Measurements from ENCODE around the gene ETF1.
A peak's percentile ranks its signal among the peaks of the same experiment; 100 is the strongest.

Gene ETF1

GRCh38 chr5:138495351-138495750 is 47.7 kb downstream of the ETF1 start:
- CTCF ChIA-PET = interaction anchor here (1.0 to 14.1 kb wide), 4 partner anchors 8 to 37 kb away, joined by 3 to 494 read pairs (median 6); partner anchors contain the start of gene EGR1
- no peak for DNase-seq
- no peaks in the 10 kb centered on the region for H3K36me3 ChIP-seq (ENCODE audit: control insufficient read depth in 4 of 4, insufficient read depth in 4 of 4, low read length in 3 of 4)
- H3K4me1 ChIP-seq (ENCODE audit: control extremely low read depth in 1 of 4, control insufficient read depth in 4 of 4, insufficient read depth in 4 of 4, low read length in 3 of 4) = peaks cover 0 to 18% (median 17%) of the 10 kb centered on the region in 4 experiments
- no peak overlapping the region for H3K27ac ChIP-seq (ENCODE audit: insufficient read depth in 1 of 2, low read depth in 1 of 2, low read length in 2 of 2, poor library complexity in 1 of 2, severe bottlenecking in 2 of 2)
- peaks cover 0 to 22% (median 10%) of the 10 kb centered on the region in 5 experiments for H3K27me3 ChIP-seq (replicated peaks in 2 of 5; ENCODE audit: control insufficient read depth in 4 of 5, insufficient read depth in 5 of 5, low read length in 4 of 5)
- no peaks in the 10 kb centered on the region for H3K9me3 ChIP-seq (ENCODE audit: control extremely low read depth in 1 of 5, control insufficient read depth in 4 of 5, insufficient read depth in 2 of 5, low read depth in 1 of 5, low read length in 4 of 5)
- WGBS (ENCODE audit: insufficient coverage) = no CpG with 5 or more reads among the region's 7 CpGs
- H3K4me3 ChIP-seq (ENCODE audit: control insufficient read depth in 1 of 7, extremely low read depth in 1 of 7, insufficient read depth in 4 of 7, low read depth in 2 of 7, low read length in 6 of 7) = no peak overlapping the region
- POLR2A ChIA-PET = no interaction called here

GRCh38 chr5:138492560-138493045 is 50.4 kb downstream of the ETF1 start:
- ChIA-PET POLR2A (interaction anchor here (2.1 kb wide), 1 partner anchor 27 kb away, joined by 9 read pairs; the partner anchor contains the start of gene EGR1), CTCF (interaction anchor here (0.6 to 14.1 kb wide), 4 partner anchors 10 to 56 kb away, joined by 3 to 494 read pairs (median 10); partner anchors contain the start of gene EGR1)
- peak overlapping the region; percentile 24 to 78 (median 64) for H3K4me3 ChIP-seq (ENCODE audit: control insufficient read depth in 1 of 7, extremely low read depth in 1 of 7, insufficient read depth in 4 of 7, low read depth in 2 of 7, low read length in 6 of 7)
- 52% methylated on average over 9 of the region's 10 CpGs for WGBS (ENCODE audit: insufficient coverage)
- peaks cover 0 to 18% (median 17%) of the 10 kb centered on the region in 4 experiments for H3K4me1 ChIP-seq (ENCODE audit: control extremely low read depth in 1 of 4, control insufficient read depth in 4 of 4, insufficient read depth in 4 of 4, low read length in 3 of 4)
- H3K27me3 ChIP-seq (replicated peaks in 2 of 5; ENCODE audit: control insufficient read depth in 4 of 5, insufficient read depth in 5 of 5, low read length in 4 of 5) = peaks cover 9 to 38% (median 12%) of the 10 kb centered on the region in 5 experiments
- DNase-seq = no peak
- H3K36me3 ChIP-seq (ENCODE audit: control insufficient read depth in 4 of 4, insufficient read depth in 4 of 4, low read length in 3 of 4) = no peaks in the 10 kb centered on the region
- no peaks in the 10 kb centered on the region for H3K9me3 ChIP-seq (ENCODE audit: control extremely low read depth in 1 of 5, control insufficient read depth in 4 of 5, insufficient read depth in 2 of 5, low read depth in 1 of 5, low read length in 4 of 5)
- H3K27ac ChIP-seq (ENCODE audit: insufficient read depth in 1 of 2, low read depth in 1 of 2, low read length in 2 of 2, poor library complexity in 1 of 2, severe bottlenecking in 2 of 2) = peak overlapping the region in 1 of 2 experiments; percentile 26

DNA sequence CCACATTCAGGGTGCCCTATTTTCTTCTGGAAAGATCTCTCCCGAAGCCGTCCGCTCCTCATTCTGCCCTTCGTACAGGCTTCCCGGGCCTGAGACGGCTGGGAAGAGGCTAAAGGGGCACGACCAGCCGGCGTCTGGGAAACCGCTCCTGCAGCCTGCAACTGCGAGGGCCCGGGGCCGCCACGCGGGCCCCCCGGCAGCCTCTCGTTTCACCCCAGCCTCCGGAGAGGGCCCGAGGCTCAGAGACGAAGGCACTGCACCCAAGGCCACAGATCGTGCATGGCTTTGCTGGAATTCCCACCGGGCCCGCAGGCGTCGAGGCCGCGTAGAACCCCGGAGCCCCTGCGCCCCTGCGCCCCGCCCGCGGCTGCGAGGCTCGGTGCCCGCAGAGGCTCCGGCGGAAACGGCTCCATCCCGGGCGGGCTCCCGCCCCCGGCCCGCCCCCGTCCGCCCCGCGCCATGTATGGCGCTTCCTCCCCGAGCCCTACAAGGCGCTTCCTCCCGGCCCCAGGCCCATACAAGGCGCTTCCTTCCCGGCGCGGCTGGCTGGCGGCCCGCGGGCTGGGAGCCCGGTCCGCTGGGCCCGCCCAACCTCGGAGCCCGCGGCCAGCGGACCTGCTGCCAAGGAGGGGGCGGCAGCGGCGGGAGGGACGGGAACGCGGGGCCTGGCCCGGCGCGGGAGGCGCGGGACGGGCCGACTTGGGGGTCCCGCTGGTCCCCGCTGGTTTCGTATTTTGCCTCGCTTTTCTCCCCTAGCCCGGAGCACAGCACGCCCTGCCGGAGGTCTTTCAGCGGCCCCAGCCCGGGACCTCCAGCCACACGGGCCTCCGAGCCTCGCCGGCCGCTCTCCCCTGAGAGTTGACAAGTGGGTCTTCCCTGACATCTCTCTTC is 51.1 kb downstream of the ETF1 start:
- H3K36me3 ChIP-seq (ENCODE audit: control insufficient read depth in 4 of 4, insufficient read depth in 4 of 4, low read length in 3 of 4) = no peaks in the 10 kb centered on the region
- 3% methylated on average over 84 of the region's 93 CpGs for whole genome bisulfite sequencing (ENCODE audit: insufficient coverage)
- POLR2A ChIA-PET = no interaction called here
- H3K9me3 ChIP-seq (ENCODE audit: control extremely low read depth in 1 of 5, control insufficient read depth in 4 of 5, insufficient read depth in 2 of 5, low read depth in 1 of 5, low read length in 4 of 5) = no peaks in the 10 kb centered on the region
- peaks cover 9 to 38% (median 12%) of the 10 kb centered on the region in 5 experiments for H3K27me3 ChIP-seq (replicated peaks in 2 of 5; ENCODE audit: control insufficient read depth in 4 of 5, insufficient read depth in 5 of 5, low read length in 4 of 5)
- peaks cover 0 to 18% (median 17%) of the 10 kb centered on the region in 4 experiments for H3K4me1 ChIP-seq (ENCODE audit: control extremely low read depth in 1 of 4, control insufficient read depth in 4 of 4, insufficient read depth in 4 of 4, low read length in 3 of 4)
- peak; percentile 82 to 91 (median 88) for DNase-seq
- peak overlapping the region; percentile 24 to 78 (median 64) for H3K4me3 ChIP-seq (ENCODE audit: control insufficient read depth in 1 of 7, extremely low read depth in 1 of 7, insufficient read depth in 4 of 7, low read depth in 2 of 7, low read length in 6 of 7)
- peak overlapping the region in 1 of 2 experiments; percentile 26 for H3K27ac ChIP-seq (ENCODE audit: insufficient read depth in 1 of 2, low read depth in 1 of 2, low read length in 2 of 2, poor library complexity in 1 of 2, severe bottlenecking in 2 of 2)
- CTCF ChIA-PET = interaction anchor here (0.9 to 14.1 kb wide), 3 partner anchors 11 to 57 kb away, joined by 3 to 494 read pairs (median 17); partner anchors contain the start of gene EGR1

- Histone ChIP-seq H3K4me3 (ENCODE audit: control insufficient read depth in 1 of 7, extremely low read depth in 1 of 7, insufficient read depth in 4 of 7, low read depth in 2 of 7, low read length in 6 of 7) (peak overlapping the region in 5 of 7 experiments; percentile 23 to 78 (median 63)), H3K36me3 (ENCODE audit: control insufficient read depth in 4 of 4, insufficient read depth in 4 of 4, low read length in 3 of 4) (no peaks in the 10 kb centered on the region), H3K27ac (ENCODE audit: insufficient read depth in 1 of 2, low read depth in 1 of 2, low read length in 2 of 2, poor library complexity in 1 of 2, severe bottlenecking in 2 of 2) (no peak overlapping the region), H3K4me1 (ENCODE audit: control extremely low read depth in 1 of 4, control insufficient read depth in 4 of 4, insufficient read depth in 4 of 4, low read length in 3 of 4) (peaks cover 0 to 18% (median 17%) of the 10 kb centered on the region in 4 experiments), H3K27me3 (replicated peaks in 2 of 5; ENCODE audit: control insufficient read depth in 4 of 5, insufficient read depth in 5 of 5, low read length in 4 of 5) (peaks cover 9 to 38% (median 12%) of the 10 kb centered on the region in 5 experiments), H3K9me3 (ENCODE audit: control extremely low read depth in 1 of 5, control insufficient read depth in 4 of 5, insufficient read depth in 2 of 5, low read depth in 1 of 5, low read length in 4 of 5) (no peaks in the 10 kb centered on the region)
- ChIA-PET POLR2A (no interaction called here), CTCF (interaction anchor here (0.9 to 1.3 kb wide), 2 partner anchors 21 to 26 kb away, joined by 3 to 4 read pairs; partner anchors contain the start of gene EGR1)
- DNase-seq = no peak
- 63% methylated on average over 8 of the region's 11 CpGs for WGBS (ENCODE audit: insufficient coverage)
Observed at GRCh38 chr5:138491284-138491648, 51.8 kb downstream of the ETF1 start.

DNA sequence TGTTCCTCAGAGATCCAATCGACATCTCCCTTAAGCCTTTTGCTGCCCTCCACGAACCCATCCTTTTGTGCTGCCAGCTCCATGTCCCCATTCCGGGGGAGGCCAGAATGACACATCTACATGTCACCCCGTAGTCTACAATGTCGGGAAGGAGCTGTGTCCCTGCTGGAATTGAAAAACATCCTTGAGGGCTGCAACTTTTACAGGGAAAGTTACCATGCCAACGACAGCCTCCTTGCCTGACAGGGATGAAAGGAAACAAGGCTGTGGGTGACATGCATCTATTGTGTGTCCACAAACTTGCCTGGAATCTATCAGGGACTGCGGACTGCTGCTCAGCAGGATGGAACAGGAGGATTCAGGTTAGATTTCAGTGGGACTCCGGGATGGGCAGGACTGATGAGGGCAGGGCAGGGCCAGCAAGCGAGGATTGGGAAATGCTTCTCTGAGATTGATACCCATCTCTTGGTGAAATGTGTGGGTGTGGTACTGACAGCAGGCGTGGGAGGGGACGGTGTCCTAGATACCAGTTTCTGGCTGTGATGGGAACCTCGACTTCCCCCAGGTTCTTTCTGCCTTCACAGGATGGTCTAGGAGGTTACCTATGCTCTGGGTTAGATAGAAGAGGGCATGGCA is 52.3 kb downstream of the ETF1 start:
- CTCF ChIA-PET = interaction anchor here (0.9 to 1.7 kb wide), 6 partner anchors 8 to 41 kb away, joined by 3 to 5 read pairs (median 4); partner anchors contain the start of gene EGR1
- H3K4me1 ChIP-seq (ENCODE audit: control extremely low read depth in 1 of 4, control insufficient read depth in 4 of 4, insufficient read depth in 4 of 4, low read length in 3 of 4) = peaks cover 0 to 18% (median 17%) of the 10 kb centered on the region in 4 experiments
- H3K27me3 ChIP-seq (replicated peaks in 2 of 5; ENCODE audit: control insufficient read depth in 4 of 5, insufficient read depth in 5 of 5, low read length in 4 of 5) = peaks cover 9 to 38% (median 12%) of the 10 kb centered on the region in 5 experiments

DNA sequence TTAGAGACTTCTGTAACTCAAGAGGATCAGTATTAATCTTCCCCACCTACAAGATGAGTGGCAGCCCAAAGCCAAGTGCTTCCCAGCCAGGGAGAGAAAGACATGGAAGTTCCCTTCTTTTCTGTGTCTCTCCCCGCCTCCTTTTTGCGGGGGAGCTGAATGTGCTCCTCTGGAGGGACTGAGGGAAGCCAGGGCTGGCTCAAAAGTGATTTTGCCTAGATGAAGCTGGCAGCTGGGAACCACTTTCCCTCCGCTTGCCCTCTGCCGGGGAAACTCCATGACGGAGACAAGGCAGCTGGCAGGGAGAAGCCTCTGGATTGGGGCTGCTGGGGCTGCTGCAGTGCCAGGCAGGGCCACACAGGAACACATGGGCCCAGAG is 53.4 kb downstream of the ETF1 start:
- Histone ChIP-seq H3K4me1 (ENCODE audit: control extremely low read depth in 1 of 4, control insufficient read depth in 4 of 4, insufficient read depth in 4 of 4, low read length in 3 of 4) (peaks cover 0 to 18% (median 17%) of the 10 kb centered on the region in 4 experiments), H3K9me3 (ENCODE audit: control extremely low read depth in 1 of 5, control insufficient read depth in 4 of 5, insufficient read depth in 2 of 5, low read depth in 1 of 5, low read length in 4 of 5) (no peaks in the 10 kb centered on the region), H3K27ac (ENCODE audit: insufficient read depth in 1 of 2, low read depth in 1 of 2, low read length in 2 of 2, poor library complexity in 1 of 2, severe bottlenecking in 2 of 2) (no peak overlapping the region), H3K36me3 (ENCODE audit: control insufficient read depth in 4 of 4, insufficient read depth in 4 of 4, low read length in 3 of 4) (no peaks in the 10 kb centered on the region), H3K4me3 (ENCODE audit: control insufficient read depth in 1 of 7, extremely low read depth in 1 of 7, insufficient read depth in 4 of 7, low read depth in 2 of 7, low read length in 6 of 7) (no peak overlapping the region), H3K27me3 (replicated peaks in 2 of 5; ENCODE audit: control insufficient read depth in 4 of 5, insufficient read depth in 5 of 5, low read length in 4 of 5) (peaks cover 9 to 38% (median 12%) of the 10 kb centered on the region in 5 experiments)
- no peak for DNase-seq
- WGBS (ENCODE audit: insufficient coverage) = 90% methylated on average over 4 of the region's 5 CpGs
- ChIA-PET POLR2A (interaction anchor here (1.8 kb wide), 1 partner anchor 24 kb away, joined by 6 read pairs; the partner anchor contains the start of gene EGR1), CTCF (interaction anchor here (0.6 to 1.7 kb wide), 5 partner anchors 9 to 39 kb away, joined by 3 to 5 read pairs (median 3); no protein-coding TSS in a partner anchor)

More for the DNA sequence above, 52.3 kb downstream of the ETF1 start:
- Histone ChIP-seq H3K27ac (ENCODE audit: insufficient read depth in 1 of 2, low read depth in 1 of 2, low read length in 2 of 2, poor library complexity in 1 of 2, severe bottlenecking in 2 of 2) (no peak overlapping the region), H3K9me3 (ENCODE audit: control extremely low read depth in 1 of 5, control insufficient read depth in 4 of 5, insufficient read depth in 2 of 5, low read depth in 1 of 5, low read length in 4 of 5) (no peaks in the 10 kb centered on the region), H3K36me3 (ENCODE audit: control insufficient read depth in 4 of 4, insufficient read depth in 4 of 4, low read length in 3 of 4) (no peaks in the 10 kb centered on the region), H3K4me3 (ENCODE audit: control insufficient read depth in 1 of 7, extremely low read depth in 1 of 7, insufficient read depth in 4 of 7, low read depth in 2 of 7, low read length in 6 of 7) (no peak overlapping the region)
- WGBS (ENCODE audit: insufficient coverage) = 90% methylated on average over 10 of the region's 12 CpGs
- DNase-seq = no peak
- POLR2A ChIA-PET = interaction anchor here (1.8 kb wide), 1 partner anchor 25 kb away, joined by 6 read pairs; the partner anchor contains the start of gene EGR1

All from common myeloid progenitor, CD34-positive (primary cell).